HG03521 (cell line): Measurements from ENCODE around the gene WDR83.
"Not testable (repeated sequence)": the region's sequence is repeated elsewhere in the genome, so short reads cannot be mapped to it uniquely, and the experiment has no call there.

Experiments used
- ATAC-seq: cut with Tn5 transposase; IDR thresholded peaks from one replicate; pipeline ENCODE4 v1.9.1; 2021; ENCODE audit warnings: mild to moderate bottlenecking, moderate library complexity; ENCODE audit not compliant: unreplicated experiment

The WDR83 gene

GRCh38 chr19:12711187-12711586, 44.6 kb downstream of the WDR83 start:
- ATAC-seq: no peak

- ATAC-seq: not testable (repeated sequence)
Observed at GRCh38 chr19:12712077-12712476, 45.5 kb downstream of the WDR83 start.

- ATAC-seq: not testable (repeated sequence)
Observed at GRCh38 chr19:12713304-12713703, 46.7 kb downstream of the WDR83 start.

GRCh38 chr19:12715102-12715501, 48.5 kb downstream of the WDR83 start:
- ATAC-seq: no peak

- no peak for ATAC-seq
Observed at GRCh38 chr19:12715929-12716328, 49.3 kb downstream of the WDR83 start.

- no peak for ATAC-seq
Observed at GRCh38 chr19:12720296-12720695, 53.7 kb downstream of the WDR83 start.

- no peak for ATAC-seq
Observed at GRCh38 chr19:12720851-12721655, 54.4 kb downstream of the WDR83 start.

- peak; percentile 11 for ATAC-seq
Observed at GRCh38 chr19:12721656-12722565, 55.3 kb downstream of the WDR83 start.

GRCh38 chr19:12722566-12723380, 56.2 kb downstream of the WDR83 start:
- ATAC-seq: peak; percentile 82

- ATAC-seq: no peak
Observed at GRCh38 chr19:12723381-12723640, 56.7 kb downstream of the WDR83 start.

GRCh38 chr19:12723641-12724426, 57.2 kb downstream of the WDR83 start, which contains the start of gene TNPO2:
Gene TNPO2 (minus strand): TSS chr19:12723932. CDS start chr19:12720977, 2,955 bp downstream.
- ATAC-seq: no peak
